A204.1 (cell line): ENCODE measurements around the gene SPAG16.

Source experiments
- FAIRE-seq: peaks from 2 replicates; lab custom pipeline; 2012; peaks lifted over from hg19 to GRCh38; lab: Jason Lieb, UNC

Gene SPAG16

DNA sequence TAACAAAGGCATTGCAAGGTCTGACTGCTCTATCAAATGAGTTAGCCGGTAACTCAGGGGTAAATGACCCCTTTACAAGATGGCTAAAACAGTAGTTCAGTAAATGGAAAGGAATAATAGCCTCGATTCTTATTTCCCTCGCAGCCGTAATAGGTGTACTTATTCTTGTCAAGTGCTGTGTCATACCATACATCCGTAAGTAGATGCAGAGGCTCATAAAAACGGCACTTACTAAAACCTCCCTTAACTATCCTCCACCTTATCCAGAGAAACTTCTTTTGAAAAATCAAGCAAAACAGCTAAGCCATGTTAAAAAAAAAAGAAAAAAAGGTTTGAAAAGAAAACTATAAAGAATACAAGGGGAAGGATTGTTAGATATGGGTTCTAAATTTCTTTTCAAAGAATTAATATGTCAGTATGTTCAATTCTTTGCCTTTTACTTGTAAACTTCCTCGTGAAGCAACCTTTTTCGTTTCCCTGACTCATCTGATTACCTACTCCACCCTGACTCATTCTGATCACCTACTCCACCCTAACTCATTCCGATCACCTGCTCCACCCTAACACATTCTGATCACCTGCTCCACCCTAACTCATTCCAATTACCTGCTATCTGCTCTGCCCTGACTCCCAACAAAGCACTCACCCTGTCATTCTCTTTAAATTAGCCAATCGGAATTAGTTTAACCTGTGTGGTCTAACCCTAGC lies 127.5 kb downstream of the SPAG16 start:
- FAIRE-seq: no peak

GRCh38 chr2:213415093-213415492 lies 130.8 kb downstream of the SPAG16 start:
- FAIRE-seq: no peak

DNA sequence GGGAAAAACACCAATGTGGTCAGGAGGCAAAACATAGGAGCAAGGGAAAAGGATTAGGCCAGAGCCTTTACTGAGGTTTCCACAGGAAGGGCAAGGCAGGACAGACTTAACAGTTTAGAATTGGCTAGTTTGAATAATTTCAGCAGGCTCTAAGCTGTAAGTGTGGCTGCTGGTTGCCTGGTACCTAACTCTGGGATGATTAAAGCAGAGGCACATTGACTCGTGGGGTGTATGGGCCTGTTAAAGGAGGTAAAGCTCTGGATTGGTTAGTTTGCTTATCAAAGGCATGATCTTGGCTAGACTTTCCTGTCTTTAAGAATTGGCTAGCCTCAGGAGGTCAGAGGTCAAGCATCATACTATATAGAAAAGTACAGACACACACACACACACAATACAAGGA lies 132.6 kb downstream of the SPAG16 start:
- no peak for FAIRE-seq

DNA sequence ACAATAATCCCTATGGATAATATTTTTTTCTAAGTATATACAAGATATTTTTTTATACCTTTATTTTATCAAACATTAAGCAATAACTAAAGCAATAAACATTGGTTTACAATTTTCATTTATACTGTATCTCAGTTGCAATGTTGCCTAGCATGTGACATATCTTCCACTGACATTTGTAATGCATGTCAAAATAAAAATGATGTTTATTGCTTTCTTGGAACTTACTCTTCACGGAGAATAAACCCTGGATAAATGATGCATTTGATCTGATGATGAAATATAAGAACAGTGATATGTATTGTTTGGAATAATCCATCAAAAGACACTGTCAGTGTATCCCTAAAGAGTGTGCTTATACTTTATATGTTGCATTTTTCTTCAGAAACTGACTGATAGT lies 135.7 kb downstream of the SPAG16 start:
- no peak for FAIRE-seq

- FAIRE-seq: no peak
Observed at GRCh38 chr2:213420828-213421385, 136.6 kb downstream of the SPAG16 start.

GRCh38 chr2:213422211-213422610 lies 137.9 kb downstream of the SPAG16 start:
- FAIRE-seq: no peak

DNA sequence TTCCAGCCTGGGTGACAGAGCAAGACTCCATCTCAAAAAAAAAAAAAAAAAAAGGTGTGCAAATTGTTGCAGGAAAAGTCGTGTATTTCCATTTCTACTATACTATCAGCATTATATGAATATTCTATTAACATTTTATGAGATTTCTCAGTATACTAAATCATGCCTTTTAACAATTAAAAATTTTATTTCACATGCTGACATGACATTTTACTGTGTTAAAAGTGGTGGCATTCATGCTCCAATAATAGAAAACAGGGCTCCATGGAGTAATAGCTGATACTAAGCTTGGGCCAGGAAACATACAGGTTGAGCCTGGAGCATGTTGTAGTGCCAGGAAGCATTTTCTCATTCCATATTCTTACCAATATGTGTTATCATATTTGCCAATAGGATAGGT lies 141.4 kb downstream of the SPAG16 start:
- no peak for FAIRE-seq

DNA sequence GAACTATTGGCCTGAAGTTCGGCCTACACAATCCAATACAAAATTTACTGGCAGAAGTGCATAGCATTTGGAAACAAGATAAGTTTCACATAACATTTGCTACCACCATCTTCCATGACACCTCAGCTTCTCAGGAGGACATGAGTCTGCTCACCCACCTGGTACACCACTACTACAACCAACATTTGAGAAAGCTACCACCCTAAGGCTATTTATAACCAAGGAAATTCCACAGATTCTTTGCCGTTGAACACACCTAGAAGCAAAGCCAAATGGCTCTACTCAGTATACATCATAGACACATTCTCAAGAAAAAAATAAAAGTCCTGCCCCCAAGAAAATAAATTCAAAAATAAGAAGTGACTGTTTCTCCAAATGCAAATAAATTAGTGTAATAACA lies 145.3 kb downstream of the SPAG16 start:
- no peak for FAIRE-seq

- no peak for FAIRE-seq
Observed at GRCh38 chr2:213443921-213444320, 159.7 kb downstream of the SPAG16 start.

GRCh38 chr2:213451542-213452239 lies 167.4 kb downstream of the SPAG16 start:
- no peak for FAIRE-seq

DNA sequence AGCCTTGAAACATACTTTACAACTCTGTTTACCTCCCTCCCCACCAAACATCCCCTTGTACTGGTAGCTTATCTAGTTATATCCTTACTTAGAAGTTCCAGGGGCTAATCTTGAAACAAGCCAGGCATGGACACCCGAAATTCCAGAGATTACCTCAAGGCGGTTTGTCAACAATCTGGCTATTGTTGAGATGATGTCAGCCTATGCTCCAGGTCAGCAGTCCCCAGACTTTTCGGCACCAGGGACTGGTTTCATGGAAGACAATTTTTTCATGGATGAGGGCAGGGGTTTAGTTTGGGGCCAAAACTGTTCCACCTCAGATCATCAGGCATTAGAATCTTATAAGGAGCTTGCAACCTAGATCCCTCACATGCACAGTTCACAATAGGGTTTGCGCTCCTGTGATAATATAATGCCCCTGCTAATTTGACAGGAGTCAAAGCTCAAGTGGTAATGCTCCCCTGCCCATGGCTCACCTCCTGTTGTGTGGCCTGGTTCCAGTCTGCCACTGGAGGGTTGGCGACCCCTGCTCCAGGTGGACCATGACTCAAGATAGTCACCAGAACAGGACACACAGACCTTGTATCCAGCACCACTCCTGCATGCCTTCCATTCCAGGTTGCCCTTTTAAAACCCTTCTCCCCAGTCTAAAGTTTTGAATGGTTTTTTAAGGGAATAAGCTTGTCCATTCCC lies 171.2 kb downstream of the SPAG16 start:
- FAIRE-seq: no peak

- no peak for FAIRE-seq
Observed at GRCh38 chr2:213475433-213475832, 191.2 kb downstream of the SPAG16 start.

GRCh38 chr2:213476641-213477040 lies 192.4 kb downstream of the SPAG16 start:
- FAIRE-seq: no peak

GRCh38 chr2:213490087-213490486 lies 205.8 kb downstream of the SPAG16 start:
- no peak for FAIRE-seq

GRCh38 chr2:213491376-213491775 lies 207.1 kb downstream of the SPAG16 start:
- FAIRE-seq: no peak

DNA sequence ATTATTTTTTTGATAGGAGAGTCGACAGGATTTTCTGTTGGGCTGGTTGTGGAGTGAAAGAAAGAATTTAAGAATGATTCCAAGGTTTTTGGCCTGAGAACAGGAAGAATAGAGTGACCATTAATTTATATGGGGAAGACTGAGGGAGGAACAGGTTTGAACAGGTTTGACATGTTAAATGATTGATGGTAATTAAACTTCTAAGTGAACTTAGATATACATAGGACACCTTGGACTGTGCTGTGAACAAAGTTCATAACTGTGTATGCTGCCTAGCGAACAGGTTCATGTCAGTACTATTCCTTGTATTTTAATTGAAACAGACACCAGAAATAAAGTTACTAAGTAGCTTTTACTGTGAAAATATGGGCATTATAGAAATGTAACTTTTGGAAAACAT lies 212.0 kb downstream of the SPAG16 start:
- FAIRE-seq: no peak

GRCh38 chr2:213500881-213501280 lies 216.6 kb downstream of the SPAG16 start:
- no peak for FAIRE-seq

DNA sequence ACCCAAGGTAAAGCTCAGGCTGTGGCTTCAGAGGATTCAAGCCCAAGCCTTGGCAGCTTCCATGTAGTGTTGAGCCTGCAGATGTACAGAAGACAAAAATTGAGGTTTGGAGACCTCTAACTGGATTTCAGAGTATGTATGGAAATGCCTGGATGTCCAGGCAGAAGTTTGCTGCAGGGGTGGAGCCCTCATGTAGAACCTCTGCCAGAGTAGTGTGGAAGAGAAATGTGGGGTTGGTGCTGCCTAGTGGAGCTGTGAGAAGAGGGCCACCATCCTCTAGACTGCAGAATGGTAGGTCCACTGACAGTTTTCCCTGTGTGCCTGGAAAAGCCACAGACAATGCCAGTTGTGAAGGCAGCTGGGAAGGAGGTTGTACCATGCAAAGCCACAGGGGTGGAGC lies 239.9 kb downstream of the SPAG16 start:
- no peak for FAIRE-seq

GRCh38 chr2:213537579-213537978 lies 253.3 kb downstream of the SPAG16 start:
- no peak for FAIRE-seq

DNA sequence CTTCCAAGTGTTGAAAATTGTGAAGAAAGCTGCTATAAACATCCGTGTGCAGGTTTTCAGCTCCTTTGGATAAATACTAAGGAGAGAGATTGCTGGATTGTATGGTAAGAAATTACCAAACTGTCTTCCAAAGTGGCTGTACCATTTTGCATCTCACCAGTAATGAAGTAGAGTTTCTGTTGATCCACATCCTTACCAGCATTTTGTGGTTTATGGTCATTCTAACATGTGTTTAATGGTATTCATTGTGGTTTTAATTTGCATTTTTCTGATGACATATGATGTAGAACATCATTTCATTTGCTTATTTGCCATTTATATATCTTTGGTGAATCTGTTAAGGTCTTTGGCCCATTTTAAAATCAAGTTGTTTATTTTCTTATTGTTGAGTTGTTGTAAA lies 260.7 kb downstream of the SPAG16 start:
- no peak for FAIRE-seq

DNA sequence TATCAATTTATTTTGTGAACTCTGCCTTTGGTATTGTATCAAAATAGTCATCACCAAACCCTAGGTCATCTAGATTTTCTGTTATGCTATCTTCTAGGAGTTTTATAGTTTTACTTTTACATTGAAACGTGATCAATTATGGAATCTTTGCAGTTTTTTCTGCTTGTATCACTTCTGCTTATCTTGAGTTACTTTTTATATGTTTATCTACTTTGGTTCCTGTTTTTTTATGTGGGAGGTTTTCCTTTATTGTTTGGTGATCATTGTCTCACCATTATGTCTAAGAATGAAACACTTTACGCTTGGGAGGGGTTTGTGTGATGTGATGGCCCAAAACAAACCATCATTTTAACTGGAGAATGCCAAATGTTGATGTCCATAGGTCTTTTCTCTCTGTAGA lies 261.2 kb downstream of the SPAG16 start:
- FAIRE-seq: no peak

DNA sequence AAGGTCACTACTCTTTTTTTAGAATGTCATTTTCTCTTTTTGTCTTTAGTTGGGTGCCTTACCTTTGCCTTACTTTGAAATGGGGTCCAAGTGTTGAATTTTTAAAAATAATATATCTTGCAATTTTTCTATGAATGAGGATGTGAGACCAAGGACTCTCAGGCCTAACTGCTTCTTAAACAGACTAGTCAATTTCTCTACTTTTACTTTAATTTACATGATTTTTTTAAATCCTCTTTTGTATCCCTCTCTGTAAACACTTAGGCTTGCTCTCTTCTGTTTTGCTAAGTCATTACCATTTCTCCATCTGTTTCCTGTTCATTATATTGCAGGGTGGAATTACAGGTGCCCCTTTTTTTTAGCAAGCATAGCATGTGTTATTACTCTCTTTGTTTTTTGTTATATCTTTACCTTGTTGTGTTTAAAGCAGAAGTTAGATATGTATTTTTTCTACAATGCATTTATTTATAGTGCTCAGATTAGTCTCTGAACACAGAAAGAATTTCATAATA lies 261.8 kb downstream of the SPAG16 start:
- FAIRE-seq: no peak

DNA sequence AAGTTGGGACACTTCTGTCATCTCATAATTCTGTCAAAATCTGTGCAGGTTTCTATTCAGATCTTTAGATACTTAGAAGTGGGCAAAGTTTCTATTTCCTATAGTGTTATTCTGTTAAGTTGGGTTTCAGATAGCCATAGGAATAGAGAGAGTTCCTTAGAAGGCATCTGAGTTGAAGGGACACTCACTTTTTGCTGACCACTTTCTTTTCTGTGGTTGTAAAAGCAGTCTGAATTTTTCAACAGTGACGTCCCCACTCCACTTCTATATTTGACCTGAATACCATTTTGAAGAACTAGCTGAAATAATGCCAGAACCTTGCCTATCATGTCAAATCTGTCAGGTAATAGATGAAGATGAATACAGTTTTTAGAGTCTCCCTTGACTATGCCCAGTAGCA lies 267.3 kb downstream of the SPAG16 start:
- no peak for FAIRE-seq
